OCI-LY7 (cell line): ENCODE measurements around the gene EGFLAM. TPM values are rescaled to one million over a fixed set of nuclear protein-coding genes. Genes with fewer than 3 reads are reported as not detected.

Experiments used
- BruUV-seq: library from RNA; stranded (reverse); fragments of 400-500 nt; replicated peaks from 2 replicates; lab custom pipeline; 2021; lab: Mats Ljungman, UMichigan
- CTCF ChIA-PET: fragments of 300-600 bp; sonication (Branson Sonifier 250); formaldehyde crosslinking; loops from one replicate; lab custom pipeline; 2022; ENCODE audit warnings: antibody characterized with exemption; ENCODE audit not compliant: unreplicated experiment; lab: Charles Lee
- POLR2A ChIA-PET: fragments of 300-600 bp; sonication (Branson Sonifier 250); formaldehyde crosslinking; loops from one replicate; lab custom pipeline; 2022; ENCODE audit warnings: antibody characterized with exemption; lab: Charles Lee
- DNase-seq: peaks from one replicate; pipeline ENCODE4 v3.0.0-alpha.2; 2015; ENCODE audit warnings: low spot score
- H2AFZ ChIP-seq: fragments of 200-600 bp; sonication (generic), shearing (Covaris generic); 2 replicates; pipeline ENCODE4 v1.6.1; 2014; ENCODE audit warnings: mild to moderate bottlenecking, antibody characterized with exemption, low read length, moderate library complexity
- H3K27ac ChIP-seq: fragments of 200-600 bp; sonication (generic); 2 replicates; pipeline ENCODE4 v1.5.1; 2014; ENCODE audit warnings: mixed run types, low read depth, mild to moderate bottlenecking, moderate library complexity, low read length, inconsistent platforms; ENCODE audit not compliant: poor library complexity, severe bottlenecking
- H3K36me3 ChIP-seq: fragments of 200-600 bp; sonication (generic); 2 replicates; pipeline ENCODE4 v1.6.1; 2014; ENCODE audit warnings: mild to moderate bottlenecking, antibody characterized with exemption, low read length, moderate library complexity, mixed read lengths; ENCODE audit not compliant: insufficient read depth
- H3K4me1 ChIP-seq: fragments of 200-600 bp; sonication (generic); 2 replicates; pipeline ENCODE4 v1.5.1; 2014; ENCODE audit warnings: mild to moderate bottlenecking, low read length; ENCODE audit not compliant: insufficient read depth, poor library complexity, severe bottlenecking
- H3K4me2 ChIP-seq: fragments of 200-600 bp; sonication (generic); 2 replicates; pipeline ENCODE4 v1.6.1; 2014; ENCODE audit warnings: mild to moderate bottlenecking, low read length
- H3K4me3 ChIP-seq: fragments of 200-600 bp; sonication (generic); 2 replicates; pipeline ENCODE4 v1.5.1; 2014; ENCODE audit warnings: mild to moderate bottlenecking, low read depth, low read length; ENCODE audit not compliant: poor library complexity, severe bottlenecking
- H3K79me2 ChIP-seq: fragments of 200-600 bp; sonication (generic); 2 replicates; pipeline ENCODE4 v1.6.1; 2016; ENCODE audit warnings: low read depth, mild to moderate bottlenecking, low read length, moderate library complexity, mixed read lengths; ENCODE audit not compliant: insufficient read depth
- H3K9me2 ChIP-seq: fragments of 200-600 bp; sonication (generic); 2 replicates; pipeline ENCODE4 v1.6.1; 2016; ENCODE audit warnings: mild to moderate bottlenecking, low read length, mixed read lengths; ENCODE audit not compliant: insufficient read depth
- H3K9me3 ChIP-seq: fragments of 200-600 bp; sonication (generic); 2 replicates; pipeline ENCODE4 v1.6.1; 2014; ENCODE audit warnings: mild to moderate bottlenecking, mixed run types, low read length, mixed read lengths
- H4K20me1 ChIP-seq: fragments of 200-600 bp; sonication (generic); 2 replicates; pipeline ENCODE4 v1.6.1; 2014; ENCODE audit warnings: mild to moderate bottlenecking, antibody characterized with exemption, low read length, moderate library complexity, mixed read lengths; ENCODE audit not compliant: insufficient read depth
- CTCF ChIP-seq: fragments of 200-600 bp; sonication (generic); conservative IDR thresholded peaks from 2 replicates; pipeline ENCODE4 v1.5.1; 2014; ENCODE audit warnings: mild to moderate bottlenecking, antibody characterized with exemption, low read length, moderate library complexity, mixed read lengths
- EZH2phosphoT487 ChIP-seq: fragments of 200-600 bp; sonication (generic); IDR thresholded peaks from 2 replicates; pipeline ENCODE4 v1.6.1; 2018; ENCODE audit warnings: low read depth, borderline replicate concordance, mild to moderate bottlenecking, mixed run types, antibody characterized with exemption, low read length, moderate library complexity, mixed read lengths
- intact Hi-C: fragments of 100-400 bp; cut with micrococcal nuclease; formaldehyde crosslinking; loops from one replicate; pipeline ENCODE4 v1.10.0; 2022; ENCODE audit not compliant: unreplicated experiment
- total RNA-seq, 2 experiments: library from RNA; depleted of rRNA in 1 of 2; stranded (reverse); fragments of >200 nt in 1 of 2; shearing (Covaris generic) in 1 of 2; gene quantifications; 2 replicates each; pipeline ENCODE4 v1.2.3, GENCODE V29; 2014 to 2022

Gene EGFLAM
- total RNA-seq, 2 experiments from 2014 or later: not detected

- no peak overlapping the region for H3K4me3 ChIP-seq
- no TSS peak for BruUV-seq
- ChIA-PET CTCF (no interaction called here), POLR2A (interaction anchor here (1.5 kb wide), 1 partner anchor 13 kb away, joined by 5 read pairs; no protein-coding TSS in a partner anchor)
- no peak overlapping the region for H2AFZ ChIP-seq
- no peaks in the 10 kb centered on the region for H3K79me2 ChIP-seq
- no peak overlapping the region for H3K4me2 ChIP-seq
- H4K20me1 ChIP-seq: no peaks in the 10 kb centered on the region
- TF ChIP-seq CTCF: no peak
- TF ChIP-seq EZH2phosphoT487: no peak
- H3K27ac ChIP-seq: no peak overlapping the region
- H3K9me3 ChIP-seq: no peaks in the 10 kb centered on the region
- intact Hi-C loops: no loop called here
- no peak for DNase-seq
- H3K4me1 ChIP-seq: no peaks in the 10 kb centered on the region
- H3K9me2 ChIP-seq: no peaks in the 10 kb centered on the region
- H3K36me3 ChIP-seq: no peaks in the 10 kb centered on the region
Measured at GRCh38 chr5:38466424-38467189, 208.2 kb downstream of the EGFLAM start.

GRCh38 chr5:38467353-38468040 is 209.1 kb downstream of the EGFLAM start:
- H3K79me2 ChIP-seq: no peaks in the 10 kb centered on the region

More at GRCh38 chr5:38467353-38468040, 209.1 kb downstream of the EGFLAM start:
- TF ChIP-seq EZH2phosphoT487 (no peak), CTCF (no peak)
- no TSS peak for BruUV-seq
- Histone ChIP-seq H3K4me1 (no peaks in the 10 kb centered on the region), H3K9me3 (no peaks in the 10 kb centered on the region), H4K20me1 (no peaks in the 10 kb centered on the region), H3K9me2 (no peaks in the 10 kb centered on the region), H3K4me2 (no peak overlapping the region), H3K27ac (no peak overlapping the region), H3K36me3 (no peaks in the 10 kb centered on the region), H2AFZ (no peak overlapping the region), H3K4me3 (no peak overlapping the region)
- ChIA-PET CTCF (no interaction called here), POLR2A (interaction anchor here (1.5 kb wide), 1 partner anchor 14 kb away, joined by 5 read pairs; no protein-coding TSS in a partner anchor)
- intact Hi-C loops: no loop called here
- DNase-seq: no peak
